GM21447 (cell line): ENCODE results near the gene CAMTA1.

Experiments used
- ATAC-seq: cut with Tn5 transposase; IDR thresholded peaks from one replicate; pipeline ENCODE4 v1.9.1; 2021; ENCODE audit not compliant: unreplicated experiment

The CAMTA1 gene

DNA sequence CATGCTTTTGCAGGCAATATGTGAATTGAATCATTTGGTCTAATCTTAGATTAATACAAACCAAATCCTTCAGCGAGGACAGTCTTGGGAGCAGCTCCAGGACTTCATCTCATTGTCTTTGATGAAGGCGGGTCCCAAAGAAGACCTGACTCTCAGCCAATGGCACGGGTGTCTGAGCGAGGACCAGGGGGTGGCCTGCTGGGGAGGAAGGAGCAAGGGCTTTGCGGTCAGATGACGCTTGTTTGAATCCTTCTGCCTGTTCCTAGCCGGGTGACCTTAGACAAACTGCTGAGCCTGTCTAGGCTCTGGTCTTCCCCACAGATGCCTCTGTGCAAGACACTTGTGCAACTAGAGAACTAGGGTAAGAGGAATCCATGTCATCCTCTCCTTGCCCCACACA is 673.7 kb downstream of the CAMTA1 start:
- ATAC-seq, result no peak

- no peak for ATAC-seq
These were observed 674.7 kb downstream of the CAMTA1 start for GRCh38 chr1:7459914-7460313.

DNA sequence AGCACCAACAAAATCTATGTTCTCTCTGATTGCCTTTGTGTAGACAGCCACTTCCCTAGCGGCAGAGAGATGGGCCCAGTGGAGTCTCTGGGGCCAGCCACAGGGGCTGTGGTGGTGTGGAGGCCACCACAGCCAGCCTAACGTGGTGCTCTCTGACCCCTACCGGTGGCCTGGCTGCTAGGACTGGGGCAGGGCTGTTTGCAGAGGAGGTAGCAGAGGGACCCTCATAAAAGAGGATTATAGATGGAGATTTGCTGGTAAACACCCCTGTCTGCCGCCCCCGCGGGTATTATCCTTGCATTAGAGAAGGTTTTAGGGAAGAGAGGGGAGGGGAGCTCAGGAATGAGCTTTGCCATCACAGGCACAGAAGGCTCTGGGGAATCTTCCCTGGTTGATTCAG is 675.6 kb downstream of the CAMTA1 start:
- no peak for ATAC-seq

GRCh38 chr1:7462617-7463016 is 677.4 kb downstream of the CAMTA1 start:
- no peak for ATAC-seq

GRCh38 chr1:7463526-7463925 is 678.3 kb downstream of the CAMTA1 start:
- ATAC-seq, result no peak

GRCh38 chr1:7464736-7465135 is 679.5 kb downstream of the CAMTA1 start:
- no peak for ATAC-seq

DNA sequence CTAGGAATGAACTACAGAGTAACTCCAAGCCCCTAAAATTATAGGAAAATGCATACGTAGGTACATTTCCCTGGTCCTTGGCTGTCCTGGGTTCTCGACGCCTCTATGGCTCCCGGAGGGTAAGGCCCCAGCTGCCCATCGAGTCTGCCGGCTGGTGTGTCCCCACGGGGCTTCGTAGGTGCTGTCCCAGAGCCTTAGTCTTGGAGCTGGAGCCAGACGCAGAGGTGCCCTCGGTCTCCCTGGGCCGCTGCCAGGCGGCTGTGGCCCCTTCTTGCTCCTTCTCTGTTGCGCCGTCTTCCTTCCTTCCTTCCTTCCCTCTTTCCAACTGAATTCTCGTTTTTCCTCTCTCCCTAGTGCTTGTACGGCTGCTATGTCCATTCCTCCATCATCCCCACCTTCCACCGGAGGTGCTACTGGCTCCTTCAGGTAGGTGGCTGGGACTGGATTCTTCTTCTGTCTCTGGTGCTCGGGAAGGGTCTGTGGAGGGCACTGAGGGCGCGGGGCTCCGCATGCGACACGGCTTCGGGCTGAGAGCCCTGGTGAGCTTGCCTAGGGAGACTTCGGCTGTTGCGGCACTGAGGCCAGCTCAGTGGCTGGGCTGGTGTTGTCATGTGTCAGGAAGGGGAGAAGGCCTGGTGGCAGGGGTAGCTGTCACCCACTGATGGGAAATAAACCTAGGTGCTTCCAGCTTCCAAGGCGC is 682.4 kb downstream of the CAMTA1 start:
- ATAC-seq, result no peak

GRCh38 chr1:7468248-7468647 is 683.0 kb downstream of the CAMTA1 start:
- no peak for ATAC-seq

GRCh38 chr1:7469255-7469938 is 684.1 kb downstream of the CAMTA1 start:
- no peak for ATAC-seq

- no peak for ATAC-seq
These were observed 685.8 kb downstream of the CAMTA1 start for GRCh38 chr1:7470904-7471638.

DNA sequence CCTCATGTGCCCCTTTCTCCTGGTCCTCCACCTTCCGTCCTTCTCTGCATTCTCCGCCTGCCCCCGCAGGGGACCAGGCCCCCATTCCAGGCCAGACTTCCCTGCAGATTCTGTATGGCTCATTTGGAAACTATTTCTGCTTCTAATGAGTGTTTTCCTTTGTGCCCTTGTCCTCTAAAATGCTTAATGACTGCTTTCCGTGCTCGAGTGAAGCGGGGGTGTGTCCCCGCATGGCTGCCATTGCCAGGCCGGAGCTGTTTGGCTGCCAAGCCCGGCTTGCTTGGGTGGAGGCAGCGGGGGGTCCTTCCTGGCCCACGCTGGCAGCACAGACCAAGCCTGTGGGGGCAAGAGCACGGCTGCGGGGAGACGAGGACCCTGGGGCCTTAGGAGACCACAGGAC is 686.6 kb downstream of the CAMTA1 start:
- no peak for ATAC-seq

GRCh38 chr1:7473223-7474142 is 688.2 kb downstream of the CAMTA1 start:
- no peak for ATAC-seq

GRCh38 chr1:7474143-7474490 is 688.9 kb downstream of the CAMTA1 start:
- ATAC-seq, result no peak

- no peak for ATAC-seq
These were observed 689.7 kb downstream of the CAMTA1 start for GRCh38 chr1:7474786-7475502.

DNA sequence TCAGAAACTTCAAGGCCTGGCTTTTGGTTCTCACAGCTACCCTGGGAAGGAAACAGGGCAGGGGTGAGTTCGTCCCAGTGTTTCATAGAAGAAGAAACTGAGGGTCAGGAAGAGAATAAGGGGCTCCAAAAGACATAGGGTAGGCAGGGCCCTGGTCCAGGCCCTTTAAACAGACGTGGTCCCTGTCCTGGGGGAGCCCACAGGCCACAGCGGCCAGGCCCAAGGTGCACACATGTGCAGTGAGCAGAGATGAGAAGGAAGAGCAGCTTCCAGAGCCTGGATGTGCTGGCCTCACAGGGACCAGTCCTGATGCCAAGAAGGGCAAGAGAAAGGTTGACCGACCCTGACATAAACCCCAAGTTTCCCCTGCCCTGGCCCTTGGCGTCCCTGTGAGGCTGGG is 690.4 kb downstream of the CAMTA1 start:
- ATAC-seq, result no peak

DNA sequence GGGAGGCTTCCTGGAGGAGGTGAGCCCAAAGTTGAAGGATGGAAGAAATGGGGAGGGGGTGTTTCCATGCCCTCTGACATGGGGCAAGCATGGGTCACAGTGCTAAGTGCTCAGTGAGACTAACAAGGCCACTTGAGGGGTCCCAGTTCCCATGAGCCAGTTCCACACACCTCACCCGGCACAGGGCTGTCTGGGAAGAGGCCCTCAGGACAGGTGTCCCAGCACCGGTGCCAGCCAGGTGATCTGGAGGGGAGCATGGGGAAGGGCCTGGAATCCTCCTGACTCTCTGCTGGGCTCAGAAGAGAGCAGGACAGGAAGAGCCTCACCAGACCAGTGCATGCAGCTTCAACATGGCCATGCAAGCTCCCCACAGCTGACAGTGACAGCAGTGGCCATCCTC is 691.1 kb downstream of the CAMTA1 start:
- no peak for ATAC-seq

GRCh38 chr1:7476861-7477547 is 691.8 kb downstream of the CAMTA1 start:
- ATAC-seq, result no peak

DNA sequence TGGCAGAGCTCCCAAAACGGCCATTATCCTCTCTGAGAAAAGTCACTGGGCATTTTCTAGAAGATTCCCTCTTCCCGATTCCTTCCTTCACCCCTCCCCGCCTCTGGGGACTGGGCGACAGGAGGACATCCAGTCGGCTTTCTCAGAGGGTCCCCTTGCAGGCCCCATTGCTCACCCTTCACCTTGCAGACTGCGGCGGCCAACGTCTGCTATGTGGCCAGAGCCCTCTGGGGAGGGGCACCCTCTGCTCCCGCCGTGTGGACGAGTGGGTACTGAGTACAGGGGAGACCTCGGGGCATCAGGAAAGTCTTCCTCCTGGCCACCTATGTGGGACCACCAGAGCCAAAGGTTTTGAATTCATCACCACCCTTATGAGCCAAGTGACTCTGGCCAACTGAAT is 692.3 kb downstream of the CAMTA1 start:
- no peak for ATAC-seq

DNA sequence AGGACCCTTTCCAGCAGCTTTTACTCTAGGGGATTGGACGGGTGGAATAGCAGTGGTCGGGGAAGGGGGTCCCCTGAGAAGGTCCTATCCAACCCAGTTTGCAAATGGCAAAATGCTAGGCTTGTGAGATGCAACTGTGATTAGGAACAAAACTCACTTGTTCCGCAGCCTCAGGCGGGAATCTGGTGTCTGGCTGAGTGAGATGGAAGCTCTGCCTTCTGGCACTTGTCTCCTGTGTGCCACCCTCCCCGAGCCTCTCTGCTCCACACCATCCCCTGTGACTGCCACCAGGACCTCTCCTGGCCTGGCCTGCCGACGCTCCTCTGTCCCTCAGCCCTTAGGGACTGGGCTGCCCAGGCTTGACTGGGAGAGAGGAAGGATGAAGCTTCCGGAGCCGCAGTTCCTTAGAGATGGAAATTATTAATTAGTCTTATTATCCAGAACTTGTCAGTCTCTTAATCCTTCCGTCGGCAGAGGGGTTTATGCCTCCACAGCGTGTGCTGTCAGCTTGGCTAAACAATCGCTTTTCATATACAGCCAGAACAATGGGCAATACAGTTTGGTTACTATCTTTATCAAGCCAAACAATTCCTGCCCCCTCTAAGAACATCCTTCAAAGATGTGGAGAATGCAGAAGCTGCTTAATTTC is 693.0 kb downstream of the CAMTA1 start:
- ATAC-seq, result no peak
